22Rv1 (cell line): ENCODE results near the gene SSU72.

Source experiments
- CTCF ChIP-seq: fragments of 450-650 bp; IDR thresholded peaks from 2 replicates; pipeline ENCODE4 v1.5.1; 2017; ENCODE audit warnings: mild to moderate bottlenecking
- ZFX ChIP-seq: fragments of 450-650 bp; IDR thresholded peaks from 2 replicates; pipeline ENCODE4 v1.6.1; 2017; ENCODE audit warnings: antibody characterized with exemption, borderline replicate concordance

DNA sequence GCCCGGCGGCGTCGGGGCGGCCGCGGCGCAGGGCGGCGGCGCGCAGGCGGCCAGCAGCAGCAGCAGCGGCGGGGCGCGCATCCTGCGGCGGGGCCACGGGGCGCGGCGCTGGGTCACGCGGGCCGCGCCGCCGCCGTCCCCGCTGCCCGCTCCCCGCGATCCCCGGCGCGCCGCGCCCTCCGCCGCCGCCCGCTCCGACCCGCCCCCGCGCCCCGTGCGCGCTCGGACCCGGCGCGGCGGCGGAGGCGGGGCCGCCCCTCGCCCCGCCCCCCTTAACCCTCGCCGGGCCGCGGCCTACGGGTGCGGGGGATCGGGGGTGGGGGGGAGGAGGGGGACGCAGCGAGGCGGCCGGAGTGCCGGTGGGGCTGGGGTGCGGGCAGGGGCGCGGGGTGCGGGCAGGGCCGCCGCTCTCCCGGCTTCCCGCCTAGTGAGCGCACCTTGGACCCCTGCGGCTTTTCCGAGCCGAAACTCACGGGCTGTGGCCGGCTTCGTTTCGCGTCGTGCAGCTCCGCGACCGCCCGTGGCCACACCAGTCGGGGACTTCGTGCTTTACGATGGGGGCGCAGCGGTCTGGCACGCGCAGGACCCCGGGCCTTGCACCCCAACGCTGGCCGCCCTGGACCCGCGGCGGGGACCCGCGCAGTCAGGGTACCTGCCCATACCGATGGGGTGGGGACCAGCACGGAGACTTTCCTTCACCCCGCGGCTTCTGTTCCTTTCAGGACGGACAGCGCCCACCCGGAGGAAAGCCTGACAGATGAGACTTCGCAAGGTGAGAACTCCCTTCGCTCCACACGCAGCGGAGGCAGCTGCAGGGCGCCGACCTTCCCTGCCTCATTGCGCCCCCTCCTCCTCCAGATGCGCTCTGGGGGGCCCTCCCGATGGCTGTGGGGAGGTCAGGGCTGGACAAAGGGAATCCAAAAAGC, 25.5 kb upstream of the SSU72 start, which contains the start of gene FNDC10:
- no peak for TF ChIP-seq CTCF
- TF ChIP-seq ZFX = no peak
